NCI-H774 (cell line): ENCODE results near the gene CANT1.

ENCODE experiments used
- DNase-seq: peaks from one replicate; lab custom pipeline; 2025; lab: John Stamatoyannopoulos, UW

The CANT1 gene

GRCh38 chr17:79008666-79009387, 737 bp downstream of the CANT1 start:
- DNase-seq, result no peak

- no peak for DNase-seq
These were observed 1.8 kb downstream of the CANT1 start for GRCh38 chr17:79007504-79008381.

GRCh38 chr17:79006794-79007503, 2.6 kb downstream of the CANT1 start:
- DNase-seq, result no peak

- no peak for DNase-seq
These were observed 3.5 kb downstream of the CANT1 start for GRCh38 chr17:79006046-79006445.

DNA sequence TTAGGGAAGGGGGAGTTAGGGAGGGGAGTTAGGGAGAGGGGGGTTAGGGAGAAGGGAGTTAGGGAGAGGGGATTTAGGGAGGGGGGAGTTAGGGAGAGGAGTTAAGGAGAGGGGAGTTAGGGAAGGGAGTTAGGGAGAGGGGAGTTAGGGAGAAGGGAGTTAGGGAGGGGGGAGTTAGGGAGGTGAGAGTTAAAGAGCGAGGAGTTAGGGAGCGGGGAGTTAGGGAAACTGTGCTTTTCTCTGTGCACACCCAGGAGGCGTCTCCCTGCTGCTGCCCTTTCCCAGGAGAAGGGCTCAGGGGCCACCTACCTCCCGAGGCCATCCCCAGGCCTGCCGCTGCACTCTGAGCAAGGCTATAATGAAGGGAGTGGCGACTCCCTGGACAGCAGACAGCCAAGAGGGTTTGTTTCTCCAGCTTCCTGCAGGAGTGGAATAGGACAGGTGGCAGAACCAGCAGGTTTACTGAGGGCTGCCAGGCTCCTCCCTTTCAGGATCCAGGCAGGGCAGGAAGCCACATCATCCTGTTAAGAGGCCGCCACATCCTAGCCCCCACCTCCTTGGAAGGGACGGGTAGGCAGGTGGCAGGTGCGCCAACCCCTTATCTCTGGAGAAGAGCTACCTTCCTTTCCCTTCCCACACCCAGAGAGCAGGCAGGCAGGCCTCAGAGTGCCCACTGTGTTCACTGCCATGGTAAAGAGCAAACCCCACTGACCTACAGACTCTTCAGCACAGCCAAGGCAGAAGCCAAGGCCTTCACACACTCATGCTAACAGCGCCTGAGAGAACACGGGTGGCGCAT, 4.3 kb downstream of the CANT1 start:
- DNase-seq, result peak; percentile 80

DNA sequence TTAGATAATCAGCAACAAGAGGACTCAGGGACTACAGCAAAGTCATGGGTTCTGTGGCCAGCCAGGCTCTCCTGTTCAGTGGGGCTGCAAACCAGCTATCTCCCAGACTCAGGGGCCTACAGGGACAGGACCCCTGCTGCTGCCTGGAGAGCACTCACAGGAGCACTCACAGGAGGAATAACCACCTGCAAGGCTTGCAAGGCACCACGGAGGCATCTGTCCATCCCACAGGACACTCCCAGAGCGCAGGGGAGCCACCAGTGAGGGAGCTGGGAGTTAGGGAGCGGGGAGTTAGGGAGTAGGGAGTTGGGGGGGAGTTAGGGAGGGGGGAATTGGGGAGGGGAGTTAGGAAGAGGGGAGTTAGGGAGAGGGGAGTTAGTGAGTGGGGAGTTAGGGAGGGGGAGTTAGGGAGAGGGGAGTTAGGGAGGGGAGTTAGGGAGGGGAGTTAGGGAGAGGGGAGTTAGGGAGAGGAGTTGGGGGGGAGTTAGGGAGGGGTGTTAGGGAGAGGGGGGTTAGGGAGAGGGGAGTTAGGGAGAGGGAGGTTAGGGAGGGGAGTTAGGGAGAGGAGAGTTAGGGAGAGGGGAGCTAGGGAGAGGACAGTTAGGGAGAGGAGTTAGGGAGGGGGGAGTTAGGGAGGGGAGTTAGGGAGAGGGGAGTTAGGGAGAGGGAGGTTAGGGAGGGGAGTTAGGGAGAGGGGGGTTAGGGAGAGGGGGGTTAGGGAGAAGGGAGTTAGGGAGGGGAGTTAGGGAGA, 5.7 kb downstream of the CANT1 start:
- no peak for DNase-seq

GRCh38 chr17:79002796-79003593, 6.6 kb downstream of the CANT1 start:
- no peak for DNase-seq

- DNase-seq, result no peak
These were observed 7.3 kb downstream of the CANT1 start for GRCh38 chr17:79002291-79002690.

- DNase-seq, result no peak
These were observed 8.2 kb downstream of the CANT1 start for GRCh38 chr17:79001190-79002020.

DNA sequence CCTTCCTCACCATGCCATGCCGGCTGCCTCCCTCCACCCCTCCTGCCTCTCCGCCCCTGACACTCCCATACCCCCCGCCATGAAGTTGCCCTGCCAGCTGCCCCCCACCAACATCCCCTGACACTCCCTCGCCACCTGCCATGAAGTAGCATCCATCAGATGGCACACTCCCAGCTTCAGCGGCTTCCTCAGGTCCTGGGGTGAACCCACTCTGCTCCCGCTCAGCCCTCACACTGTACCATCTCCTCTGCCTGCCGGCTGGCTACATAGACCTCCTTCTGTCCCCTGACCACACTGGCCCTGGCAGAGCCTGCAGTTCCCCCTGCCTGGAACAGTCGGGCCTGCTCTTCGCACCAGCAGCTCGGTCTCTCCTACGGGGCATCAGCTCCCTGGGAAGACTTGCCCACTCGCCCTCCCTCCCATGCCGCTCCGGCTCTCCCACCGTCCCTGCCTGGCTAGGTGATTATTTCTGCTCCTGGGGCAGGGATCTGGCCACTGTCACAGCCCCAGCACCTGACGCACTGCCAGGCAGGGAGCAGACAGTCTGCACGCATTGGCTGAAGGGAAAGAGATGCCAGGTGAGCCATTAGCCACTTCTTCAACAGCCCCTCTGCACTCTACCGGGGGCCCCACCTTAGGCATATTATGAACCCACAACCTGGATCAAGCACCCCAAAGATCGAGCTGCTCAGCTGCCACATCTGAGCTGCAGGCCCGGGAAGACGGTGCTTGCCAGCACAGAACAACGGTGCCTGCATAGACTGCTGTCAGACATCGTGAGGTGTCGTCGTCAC, 9.0 kb downstream of the CANT1 start:
- no peak for DNase-seq

DNA sequence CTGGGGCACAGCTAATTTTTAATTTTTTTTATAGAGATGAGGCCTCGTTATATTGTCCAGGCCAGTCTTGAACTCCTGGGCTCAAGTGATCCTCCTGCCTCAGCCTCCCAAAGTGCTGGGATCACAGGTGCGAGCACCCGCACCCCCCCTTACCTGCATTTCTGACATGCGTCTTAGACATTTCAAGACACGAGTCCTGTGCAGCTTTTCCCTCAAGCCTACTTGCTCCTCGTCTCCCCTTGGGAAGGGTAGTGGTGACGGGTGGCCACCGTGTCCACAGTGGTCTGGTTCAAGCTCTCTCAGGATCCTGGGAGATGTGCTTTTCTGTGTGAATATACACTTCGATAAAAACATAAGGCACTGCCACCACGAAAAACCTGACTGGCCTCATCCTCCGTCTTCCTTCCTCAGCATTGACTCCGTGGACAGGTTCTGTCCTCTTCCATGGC, 9.6 kb downstream of the CANT1 start:
- no peak for DNase-seq

DNA sequence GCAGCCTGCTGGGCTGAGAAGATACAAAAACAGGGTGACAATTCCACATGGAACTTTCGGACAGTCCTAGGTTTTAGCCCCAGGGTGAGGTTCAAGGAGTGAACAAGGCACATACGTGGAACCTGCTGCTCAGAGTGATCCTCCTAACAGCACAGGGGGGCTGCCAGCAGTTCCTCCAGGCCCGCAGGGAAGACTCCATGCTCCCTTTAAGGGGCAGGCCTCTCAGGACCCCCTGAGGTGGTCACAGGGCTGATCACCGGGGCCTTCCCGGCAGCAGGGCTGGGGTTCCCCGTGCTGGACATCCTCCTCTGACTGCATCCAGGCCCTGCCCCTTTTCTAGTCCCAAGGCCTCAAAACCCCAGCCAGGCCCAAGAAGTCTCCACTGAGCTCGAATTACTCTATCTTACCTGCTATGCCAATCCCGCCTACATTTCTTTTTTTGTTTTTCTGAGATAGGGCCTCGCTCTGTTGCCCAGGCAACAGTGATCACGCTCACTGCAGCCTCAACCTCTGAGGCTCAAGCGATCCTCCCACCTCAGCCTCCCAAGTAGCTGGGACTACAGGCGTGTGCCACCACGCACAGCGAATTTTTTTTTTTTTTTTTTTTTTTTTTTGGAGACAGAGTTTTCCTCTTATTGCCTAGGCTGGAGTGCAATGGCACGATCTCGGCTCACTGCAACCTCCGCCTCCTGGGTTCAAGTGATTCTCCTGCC, 10.4 kb downstream of the CANT1 start:
- no peak for DNase-seq

- no peak for DNase-seq
These were observed 11.1 kb downstream of the CANT1 start for GRCh38 chr17:78998311-78999055.

DNA sequence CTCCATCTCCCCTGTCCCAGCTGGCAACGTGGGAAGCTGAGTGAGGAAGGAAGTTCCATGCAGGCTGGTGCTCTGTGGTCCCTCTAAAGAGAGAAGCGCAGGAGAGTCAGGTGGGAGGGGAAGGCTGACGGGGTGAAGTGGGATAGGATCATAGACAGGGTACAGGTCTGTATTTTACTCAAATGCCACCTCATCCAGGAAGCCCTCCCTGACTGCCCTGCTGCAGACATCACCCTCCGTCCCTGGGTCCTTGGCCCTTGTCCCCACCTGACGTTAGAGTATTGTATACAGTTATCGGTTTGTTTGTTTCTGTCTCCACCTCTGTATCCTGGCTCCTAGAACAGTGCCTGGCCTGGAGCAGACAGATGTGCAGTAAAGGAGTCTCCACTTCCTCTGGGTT, 11.7 kb downstream of the CANT1 start:
- no peak for DNase-seq

- no peak for DNase-seq
These were observed 12.3 kb downstream of the CANT1 start for GRCh38 chr17:78997231-78997741.

DNA sequence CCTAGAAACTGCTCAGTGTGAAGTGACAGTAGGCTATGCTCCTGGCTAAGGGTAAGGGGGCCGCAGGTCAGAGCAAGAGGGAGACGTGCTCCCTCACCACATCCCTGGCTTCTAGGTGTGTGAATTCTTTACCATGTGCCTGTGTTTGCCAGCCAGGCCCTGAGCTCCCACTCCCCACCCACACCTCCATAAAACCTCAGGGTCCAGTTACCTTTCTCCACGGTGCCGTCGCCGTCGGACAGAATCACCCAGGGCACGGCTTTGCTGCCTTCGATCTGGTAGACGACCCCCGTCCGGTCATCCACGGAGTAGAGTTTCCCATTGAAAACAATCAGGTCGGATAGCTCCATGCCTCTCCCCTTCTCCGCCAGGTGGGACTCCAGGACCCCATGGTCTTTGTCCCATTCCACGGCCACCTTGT, 12.8 kb downstream of the CANT1 start:
- DNase-seq, result no peak
